ENCODE data around the gene SORCS2.

Gene SORCS2

DNA sequence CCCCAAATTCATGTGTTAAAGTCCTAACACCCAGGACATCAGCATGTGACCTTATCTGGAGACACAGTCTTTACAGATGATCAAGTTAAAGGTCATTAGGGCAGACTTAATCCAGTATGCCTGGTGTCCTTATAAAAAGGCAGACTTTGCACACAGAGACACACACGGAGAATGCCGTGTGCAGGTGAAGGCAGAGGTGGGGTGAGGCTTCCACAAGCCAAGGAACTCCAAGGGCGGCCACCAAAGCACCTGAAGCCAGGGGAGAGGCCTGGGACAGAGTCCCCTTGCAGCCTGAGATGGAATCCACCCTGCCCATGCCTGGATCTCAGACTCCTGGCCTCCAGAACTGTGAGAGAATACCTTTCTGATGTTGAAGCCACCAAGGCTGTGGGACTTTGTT lies 26.1 kb upstream of the SORCS2 start:
- no peak overlapping the region for H3K9ac ChIP-seq (ENCODE audit: low read length)
- H4K8ac ChIP-seq (ENCODE audit: low read depth, low read length) = no peak overlapping the region
- H3K18ac ChIP-seq (ENCODE audit: low read length) = no peak overlapping the region
- no peak overlapping the region for H3K23ac ChIP-seq (ENCODE audit: low read length)
- H3K27me3 ChIP-seq (ENCODE audit: insufficient read depth, low read length) = no peaks in the 10 kb centered on the region
- H3K36me3 ChIP-seq (ENCODE audit: control insufficient read depth in 1 of 2, insufficient read depth in 2 of 2, low read length in 2 of 2) = no peaks in the 10 kb centered on the region
- no peak overlapping the region for H3K4ac ChIP-seq (ENCODE audit: low read depth, low read length)
- peaks cover 0 to under 1% of the 10 kb centered on the region in 2 experiments for H3K4me1 ChIP-seq (ENCODE audit: control insufficient read depth in 1 of 2, insufficient read depth in 2 of 2, low read length in 2 of 2)
- H4K91ac ChIP-seq (ENCODE audit: low read depth, low read length) = no peak overlapping the region
- no peak overlapping the region for H3K4me3 ChIP-seq (ENCODE audit: low read depth, low read length)
- H2AFZ ChIP-seq (ENCODE audit: insufficient read depth, low read length, poor library complexity) = no peak overlapping the region
- H3K4me2 ChIP-seq (ENCODE audit: low read length) = no peak overlapping the region
- H2BK120ac ChIP-seq (ENCODE audit: insufficient read depth, low read length, poor library complexity) = no peak overlapping the region
- no peak overlapping the region for H2AK5ac ChIP-seq (ENCODE audit: low read length)
- H3K27ac ChIP-seq (ENCODE audit: low read depth, low read length) = no peak overlapping the region
- WGBS (ENCODE audit: extremely low coverage, insufficient coverage, insufficient read length) = no CpG with 5 or more reads among the region's 3 CpGs
- DNase-seq = no peak
- H3K79me1 ChIP-seq (ENCODE audit: low read length) = no peaks in the 10 kb centered on the region
- no peaks in the 10 kb centered on the region for H3K79me2 ChIP-seq (ENCODE audit: control insufficient read depth, insufficient read depth, low read length, poor library complexity)
- no peak overlapping the region for H2BK12ac ChIP-seq (ENCODE audit: low read length)
- H3K9me3 ChIP-seq (ENCODE audit: insufficient read depth, low read depth, low read length) = peaks cover 7% of the 10 kb centered on the region
- no peak overlapping the region for H3K14ac ChIP-seq (ENCODE audit: low read length)
- H2BK5ac ChIP-seq (ENCODE audit: low read depth, low read length, poor library complexity) = no peak overlapping the region
- H4K12ac ChIP-seq (ENCODE audit: low read depth, low read length) = no peak overlapping the region

DNA sequence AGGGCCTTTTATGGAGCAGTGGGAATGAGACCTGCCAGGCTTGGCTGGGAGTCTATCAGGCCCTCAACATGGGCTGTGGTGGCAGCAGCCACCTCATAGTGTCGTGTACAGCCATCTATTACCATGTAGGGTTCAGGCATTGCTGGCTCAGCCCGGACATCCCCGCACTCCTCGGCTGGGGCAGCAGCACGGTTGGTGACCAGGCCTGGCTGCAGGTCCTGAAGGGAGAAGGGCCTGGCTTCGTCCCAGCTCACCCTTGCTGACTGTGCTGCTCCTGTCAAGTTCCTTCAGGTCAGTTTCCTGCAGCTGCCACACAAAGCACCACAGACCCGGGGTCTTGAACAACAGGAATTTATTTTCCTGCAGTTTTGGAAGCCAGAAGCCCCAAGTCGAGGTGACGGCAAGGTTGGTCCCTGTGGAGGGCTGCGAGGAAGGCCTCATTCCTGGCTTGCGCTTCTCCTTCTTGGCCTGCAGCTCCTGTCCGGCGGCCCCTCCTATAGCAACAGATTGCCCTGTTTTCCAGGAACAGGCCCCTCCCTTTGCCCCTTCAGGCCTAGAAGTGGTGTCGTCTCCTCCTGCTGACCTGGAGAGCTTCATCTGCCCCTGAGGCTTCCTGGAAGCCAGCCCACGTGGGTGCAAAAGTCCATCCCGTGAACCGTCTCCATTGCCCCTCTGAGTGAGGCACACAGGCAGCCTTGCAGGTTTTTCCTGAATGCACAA lies 25.2 kb upstream of the SORCS2 start:
- H3K4me2 ChIP-seq (ENCODE audit: low read length) = no peak overlapping the region
- no CpG with 5 or more reads among the region's 17 CpGs for WGBS (ENCODE audit: extremely low coverage, insufficient coverage, insufficient read length)
- no peak overlapping the region for H3K18ac ChIP-seq (ENCODE audit: low read length)
- H3K9ac ChIP-seq (ENCODE audit: low read length) = no peak overlapping the region
- H3K27me3 ChIP-seq (ENCODE audit: insufficient read depth, low read length) = no peaks in the 10 kb centered on the region
- H3K23ac ChIP-seq (ENCODE audit: low read length) = no peak overlapping the region
- H3K4me1 ChIP-seq (ENCODE audit: control insufficient read depth in 1 of 2, insufficient read depth in 2 of 2, low read length in 2 of 2) = peaks cover 0 to 4% of the 10 kb centered on the region in 2 experiments
- no peak overlapping the region for H3K4ac ChIP-seq (ENCODE audit: low read depth, low read length)
- H2BK120ac ChIP-seq (ENCODE audit: insufficient read depth, low read length, poor library complexity) = no peak overlapping the region
- H3K79me1 ChIP-seq (ENCODE audit: low read length) = no peaks in the 10 kb centered on the region
- no peak overlapping the region for H2BK12ac ChIP-seq (ENCODE audit: low read length)
- H3K79me2 ChIP-seq (ENCODE audit: control insufficient read depth, insufficient read depth, low read length, poor library complexity) = no peaks in the 10 kb centered on the region
- H4K8ac ChIP-seq (ENCODE audit: low read depth, low read length) = no peak overlapping the region
- H4K12ac ChIP-seq (ENCODE audit: low read depth, low read length) = no peak overlapping the region
- H2BK5ac ChIP-seq (ENCODE audit: low read depth, low read length, poor library complexity) = no peak overlapping the region
- no peak overlapping the region for H2AK5ac ChIP-seq (ENCODE audit: low read length)
- H3K9me3 ChIP-seq (ENCODE audit: insufficient read depth, low read depth, low read length) = peaks cover 7% of the 10 kb centered on the region
- no peaks in the 10 kb centered on the region for H3K36me3 ChIP-seq (ENCODE audit: control insufficient read depth in 1 of 2, insufficient read depth in 2 of 2, low read length in 2 of 2)
- H3K14ac ChIP-seq (ENCODE audit: low read length) = no peak overlapping the region
- H3K4me3 ChIP-seq (ENCODE audit: low read depth, low read length) = no peak overlapping the region
- no peak overlapping the region for H4K91ac ChIP-seq (ENCODE audit: low read depth, low read length)
- no peak overlapping the region for H2AFZ ChIP-seq (ENCODE audit: insufficient read depth, low read length, poor library complexity)
- no peak for DNase-seq
- no peak overlapping the region for H3K27ac ChIP-seq (ENCODE audit: low read depth, low read length)

DNA sequence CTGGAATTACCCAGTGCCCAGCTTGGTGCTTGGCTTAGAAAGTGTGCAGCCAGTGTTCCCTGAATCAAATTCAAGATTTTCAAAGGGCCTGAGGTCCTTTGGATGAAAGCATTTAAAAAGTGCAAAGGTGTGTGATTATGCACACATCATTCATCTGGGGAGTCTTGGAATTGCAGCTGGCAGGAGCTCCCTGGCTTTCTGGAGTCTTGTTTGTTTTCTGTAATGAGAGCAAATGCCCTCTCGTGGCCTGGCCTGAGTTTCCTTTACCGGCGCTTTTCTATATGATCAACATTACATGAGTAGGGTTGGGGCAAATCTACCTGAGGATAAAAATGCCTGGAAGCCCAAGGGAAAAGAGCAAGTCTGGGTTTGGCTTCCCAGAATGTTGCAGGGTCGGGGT lies 24.6 kb upstream of the SORCS2 start:
- H3K9ac ChIP-seq (ENCODE audit: low read length) = no peak overlapping the region
- H3K9me3 ChIP-seq (ENCODE audit: insufficient read depth, low read depth, low read length) = peaks cover 7% of the 10 kb centered on the region
- no peak overlapping the region for H3K18ac ChIP-seq (ENCODE audit: low read length)
- H3K79me2 ChIP-seq (ENCODE audit: control insufficient read depth, insufficient read depth, low read length, poor library complexity) = no peaks in the 10 kb centered on the region
- H3K27ac ChIP-seq (ENCODE audit: low read depth, low read length) = no peak overlapping the region
- DNase-seq = no peak
- no peak overlapping the region for H4K8ac ChIP-seq (ENCODE audit: low read depth, low read length)
- H4K91ac ChIP-seq (ENCODE audit: low read depth, low read length) = no peak overlapping the region
- H3K27me3 ChIP-seq (ENCODE audit: insufficient read depth, low read length) = no peaks in the 10 kb centered on the region
- no peaks in the 10 kb centered on the region for H3K79me1 ChIP-seq (ENCODE audit: low read length)
- no peak overlapping the region for H2BK120ac ChIP-seq (ENCODE audit: insufficient read depth, low read length, poor library complexity)
- no peak overlapping the region for H2AFZ ChIP-seq (ENCODE audit: insufficient read depth, low read length, poor library complexity)
- no peak overlapping the region for H4K12ac ChIP-seq (ENCODE audit: low read depth, low read length)
- no peak overlapping the region for H3K23ac ChIP-seq (ENCODE audit: low read length)
- no peak overlapping the region for H3K14ac ChIP-seq (ENCODE audit: low read length)
- H2AK5ac ChIP-seq (ENCODE audit: low read length) = no peak overlapping the region
- WGBS (ENCODE audit: extremely low coverage, insufficient coverage, insufficient read length) = no CpG with 5 or more reads among the region's 4 CpGs
- H3K4me2 ChIP-seq (ENCODE audit: low read length) = no peak overlapping the region
- H2BK12ac ChIP-seq (ENCODE audit: low read length) = no peak overlapping the region
- peaks cover 0 to 4% of the 10 kb centered on the region in 2 experiments for H3K4me1 ChIP-seq (ENCODE audit: control insufficient read depth in 1 of 2, insufficient read depth in 2 of 2, low read length in 2 of 2)
- H3K36me3 ChIP-seq (ENCODE audit: control insufficient read depth in 1 of 2, insufficient read depth in 2 of 2, low read length in 2 of 2) = no peaks in the 10 kb centered on the region
- H3K4me3 ChIP-seq (ENCODE audit: low read depth, low read length) = no peak overlapping the region
- no peak overlapping the region for H3K4ac ChIP-seq (ENCODE audit: low read depth, low read length)
- no peak overlapping the region for H2BK5ac ChIP-seq (ENCODE audit: low read depth, low read length, poor library complexity)

DNA sequence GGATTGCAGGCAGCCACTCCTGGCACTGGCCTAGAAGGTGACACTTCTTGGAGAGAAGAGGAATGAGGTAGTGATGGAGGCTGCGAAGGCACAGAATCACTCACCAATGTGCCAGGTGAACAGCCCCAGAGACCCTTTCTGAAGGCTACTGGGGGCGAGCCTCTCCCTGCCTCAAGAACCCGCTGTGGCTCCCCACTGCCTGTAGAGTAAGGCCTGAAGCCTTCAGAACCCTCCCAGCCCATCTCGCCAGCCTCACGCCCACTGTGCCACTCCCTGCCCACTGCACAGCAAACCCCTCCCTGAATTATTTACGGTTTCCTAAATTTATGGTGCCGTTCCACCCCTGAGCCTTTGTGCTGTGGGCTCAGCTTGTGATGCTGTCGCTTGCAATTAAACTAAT lies 24.2 kb upstream of the SORCS2 start:
- H3K4me1 ChIP-seq (ENCODE audit: control insufficient read depth in 1 of 2, insufficient read depth in 2 of 2, low read length in 2 of 2) = peaks cover 0 to 4% of the 10 kb centered on the region in 2 experiments
- H3K36me3 ChIP-seq (ENCODE audit: control insufficient read depth in 1 of 2, insufficient read depth in 2 of 2, low read length in 2 of 2) = no peaks in the 10 kb centered on the region
- H2BK5ac ChIP-seq (ENCODE audit: low read depth, low read length, poor library complexity) = no peak overlapping the region
- peaks cover 9% of the 10 kb centered on the region for H3K9me3 ChIP-seq (ENCODE audit: insufficient read depth, low read depth, low read length)
- no peaks in the 10 kb centered on the region for H3K79me2 ChIP-seq (ENCODE audit: control insufficient read depth, insufficient read depth, low read length, poor library complexity)
- no peak overlapping the region for H3K27ac ChIP-seq (ENCODE audit: low read depth, low read length)
- WGBS (ENCODE audit: extremely low coverage, insufficient coverage, insufficient read length) = no CpG with 5 or more reads among the region's 8 CpGs
- no peak overlapping the region for H3K4me2 ChIP-seq (ENCODE audit: low read length)
- H3K79me1 ChIP-seq (ENCODE audit: low read length) = no peaks in the 10 kb centered on the region
- no peak overlapping the region for H4K91ac ChIP-seq (ENCODE audit: low read depth, low read length)
- H4K12ac ChIP-seq (ENCODE audit: low read depth, low read length) = no peak overlapping the region
- H3K9ac ChIP-seq (ENCODE audit: low read length) = no peak overlapping the region
- H2AK5ac ChIP-seq (ENCODE audit: low read length) = no peak overlapping the region
- H4K8ac ChIP-seq (ENCODE audit: low read depth, low read length) = no peak overlapping the region
- H3K23ac ChIP-seq (ENCODE audit: low read length) = no peak overlapping the region
- no peak overlapping the region for H2BK12ac ChIP-seq (ENCODE audit: low read length)
- DNase-seq = no peak
- no peaks in the 10 kb centered on the region for H3K27me3 ChIP-seq (ENCODE audit: insufficient read depth, low read length)
- no peak overlapping the region for H2BK120ac ChIP-seq (ENCODE audit: insufficient read depth, low read length, poor library complexity)
- no peak overlapping the region for H3K14ac ChIP-seq (ENCODE audit: low read length)
- H2AFZ ChIP-seq (ENCODE audit: insufficient read depth, low read length, poor library complexity) = no peak overlapping the region
- H3K4me3 ChIP-seq (ENCODE audit: low read depth, low read length) = no peak overlapping the region
- H3K4ac ChIP-seq (ENCODE audit: low read depth, low read length) = no peak overlapping the region
- H3K18ac ChIP-seq (ENCODE audit: low read length) = no peak overlapping the region

All from trophoblast cell (in vitro differentiated cells and primary cell).